Epidermal melanocyte (primary cell): ENCODE measurements around the gene CCDC183.
"Not testable (repeated sequence)": the region's sequence is repeated elsewhere in the genome, so short reads cannot be mapped to it uniquely, and the experiment has no call there.

Experiments used
- DNase-seq: peaks from one replicate; pipeline ENCODE4 v3.0.0; 2011; ENCODE audit warnings: low spot score; ENCODE audit not compliant: insufficient read length

CCDC183 gene

DNA sequence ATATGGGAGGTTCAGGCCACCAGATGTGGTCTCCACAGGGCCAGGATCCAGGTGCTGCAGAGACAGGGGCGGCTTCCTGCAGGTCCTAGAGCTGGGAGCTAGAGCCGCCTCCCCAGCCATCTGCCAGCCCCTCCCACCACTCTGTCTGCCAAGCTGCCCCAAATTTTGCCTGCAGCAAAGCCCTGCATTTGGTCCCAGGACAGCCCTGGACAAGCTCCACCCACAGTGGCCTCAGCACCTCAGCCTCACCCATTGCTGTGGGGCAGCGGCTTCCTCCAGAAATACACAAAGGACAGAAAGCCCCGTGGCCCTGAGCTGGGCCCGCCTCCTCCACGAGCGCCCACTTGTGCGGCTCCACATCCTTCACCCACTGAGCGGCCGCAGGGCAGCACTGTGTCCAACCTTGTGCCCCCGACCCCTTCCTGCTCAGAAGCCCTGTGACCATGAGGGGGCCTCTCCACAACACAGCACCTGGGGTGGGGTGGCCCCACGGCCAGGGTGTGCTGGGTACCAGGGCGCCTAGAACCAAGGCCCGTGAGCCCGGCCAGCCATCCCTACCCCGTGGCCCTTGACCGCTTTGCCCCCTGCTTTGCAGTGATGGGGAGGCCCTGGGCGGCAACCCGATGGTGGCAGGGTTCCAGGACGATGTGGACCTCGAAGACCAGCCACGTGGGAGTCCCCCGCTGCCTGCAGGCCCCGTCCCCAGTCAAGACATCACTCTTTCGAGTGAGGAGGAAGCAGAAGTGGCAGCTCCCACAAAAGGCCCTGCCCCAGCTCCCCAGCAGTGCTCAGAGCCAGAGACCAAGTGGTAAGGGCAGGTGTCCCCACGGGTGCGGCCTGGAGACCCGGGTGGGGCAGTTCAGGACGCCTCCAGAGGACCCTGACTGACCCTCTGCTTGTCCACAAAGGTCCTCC is 42.4 kb downstream of the CCDC183 start:
- no peak for DNase-seq

DNA sequence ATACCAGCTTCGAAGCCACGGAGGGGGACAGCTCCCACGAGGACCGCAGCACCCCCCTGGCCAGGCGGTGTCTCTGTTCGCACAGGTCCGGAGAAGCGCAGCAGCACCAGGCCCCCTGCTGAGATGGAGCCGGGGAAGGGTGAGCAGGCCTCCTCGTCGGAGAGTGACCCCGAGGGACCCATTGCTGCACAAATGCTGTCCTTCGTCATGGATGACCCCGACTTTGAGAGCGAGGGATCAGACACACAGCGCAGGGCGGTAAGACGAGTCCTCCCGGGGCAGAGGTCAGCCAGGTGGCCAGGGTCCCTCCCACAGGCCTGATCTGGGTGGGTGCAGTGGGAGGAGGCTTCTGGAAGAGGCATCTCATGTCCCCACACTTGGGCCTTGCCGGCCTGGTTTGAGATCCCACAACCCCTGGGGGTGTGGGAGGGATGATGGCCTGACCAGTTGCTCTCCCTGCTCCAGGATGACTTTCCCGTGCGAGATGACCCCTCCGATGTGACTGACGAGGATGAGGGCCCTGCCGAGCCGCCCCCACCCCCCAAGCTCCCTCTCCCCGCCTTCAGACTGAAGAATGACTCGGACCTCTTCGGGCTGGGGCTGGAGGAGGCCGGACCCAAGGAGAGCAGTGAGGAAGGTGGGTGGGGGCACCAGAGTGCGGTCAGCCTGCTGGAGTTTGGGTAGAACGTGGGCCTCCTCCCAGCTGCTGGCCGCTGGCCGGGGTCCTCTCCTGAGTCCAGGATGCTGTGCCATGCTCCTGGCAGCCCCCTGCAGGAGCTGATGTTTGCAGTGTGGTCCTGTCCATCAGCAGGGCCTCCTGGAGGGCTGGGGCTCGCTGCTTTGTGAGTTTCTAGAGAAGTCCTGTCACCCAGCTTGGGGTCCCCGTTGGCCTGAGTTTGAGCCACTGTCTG is 43.3 kb downstream of the CCDC183 start:
- DNase-seq, result no peak

DNA sequence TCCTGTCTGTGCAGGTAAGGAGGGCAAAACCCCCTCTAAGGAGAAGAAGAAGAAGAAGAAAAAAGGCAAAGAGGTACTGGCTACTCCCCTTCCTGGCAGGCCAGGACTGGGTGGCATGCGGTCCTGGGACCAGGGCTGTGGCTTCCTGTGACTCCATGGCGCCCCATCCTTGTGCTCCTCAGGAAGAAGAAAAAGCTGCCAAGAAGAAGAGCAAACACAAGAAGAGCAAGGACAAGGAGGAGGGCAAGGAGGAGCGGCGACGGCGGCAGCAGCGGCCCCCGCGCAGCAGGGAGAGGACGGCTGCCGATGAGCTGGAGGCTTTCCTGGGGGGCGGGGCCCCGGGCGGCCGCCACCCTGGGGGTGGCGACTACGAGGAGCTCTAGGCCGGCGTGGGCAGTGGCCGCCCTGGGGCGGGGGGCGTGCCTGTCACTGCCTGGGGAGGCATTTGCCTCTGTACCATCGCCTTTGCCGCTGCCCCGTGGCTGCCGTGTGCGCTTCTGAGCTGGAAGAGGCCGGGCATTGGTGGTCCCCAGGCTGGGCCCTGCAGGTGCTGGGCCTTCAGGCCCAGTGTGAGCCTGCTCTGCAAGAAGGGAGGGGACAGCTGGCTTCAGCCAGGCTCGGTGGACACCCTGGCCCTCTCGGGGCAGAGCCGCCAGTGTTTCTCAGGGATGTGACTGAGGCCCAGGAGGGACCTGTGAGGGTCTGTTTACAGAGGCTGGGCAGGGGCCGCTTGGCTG is 44.2 kb downstream of the CCDC183 start:
- no peak for DNase-seq

DNA sequence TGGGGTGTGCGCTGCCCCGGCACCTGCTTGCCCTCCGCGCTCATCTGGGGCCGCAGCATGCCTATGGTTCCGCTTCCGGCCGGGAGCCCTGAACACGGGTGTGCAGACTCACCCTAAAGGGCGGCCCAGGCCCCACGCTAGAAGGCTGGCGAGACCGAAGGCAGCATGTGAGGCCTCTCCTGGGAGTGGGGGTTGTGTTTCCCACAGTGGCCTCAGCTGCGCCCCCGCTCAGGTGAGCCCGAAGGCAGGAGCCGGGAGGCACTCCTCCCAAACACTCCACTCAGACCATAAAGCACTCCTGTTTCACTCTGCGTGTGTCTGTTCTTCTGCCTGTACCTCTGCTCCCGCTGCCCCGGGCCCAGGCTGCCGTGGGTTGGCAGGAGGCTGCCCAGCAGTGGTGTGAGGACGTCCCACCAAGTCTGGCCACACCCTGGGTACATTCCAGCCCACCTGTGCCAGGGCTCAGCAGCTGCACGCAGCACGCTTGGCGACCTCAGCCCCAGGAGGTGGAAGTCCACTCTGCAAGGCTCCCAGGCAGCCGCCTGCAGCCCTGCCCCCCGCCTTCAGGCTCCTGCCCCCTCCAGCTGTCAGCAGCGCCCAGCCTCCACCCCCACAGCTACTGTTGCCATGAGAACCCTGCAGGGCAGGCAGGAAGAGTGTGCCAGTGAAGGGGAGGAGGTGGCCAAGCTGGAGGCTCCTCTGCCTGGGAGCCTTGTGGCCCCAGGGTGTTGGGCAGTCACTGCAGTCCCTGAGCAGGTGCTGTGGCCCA is 44.9 kb downstream of the CCDC183 start:
- DNase-seq, result no peak

DNA sequence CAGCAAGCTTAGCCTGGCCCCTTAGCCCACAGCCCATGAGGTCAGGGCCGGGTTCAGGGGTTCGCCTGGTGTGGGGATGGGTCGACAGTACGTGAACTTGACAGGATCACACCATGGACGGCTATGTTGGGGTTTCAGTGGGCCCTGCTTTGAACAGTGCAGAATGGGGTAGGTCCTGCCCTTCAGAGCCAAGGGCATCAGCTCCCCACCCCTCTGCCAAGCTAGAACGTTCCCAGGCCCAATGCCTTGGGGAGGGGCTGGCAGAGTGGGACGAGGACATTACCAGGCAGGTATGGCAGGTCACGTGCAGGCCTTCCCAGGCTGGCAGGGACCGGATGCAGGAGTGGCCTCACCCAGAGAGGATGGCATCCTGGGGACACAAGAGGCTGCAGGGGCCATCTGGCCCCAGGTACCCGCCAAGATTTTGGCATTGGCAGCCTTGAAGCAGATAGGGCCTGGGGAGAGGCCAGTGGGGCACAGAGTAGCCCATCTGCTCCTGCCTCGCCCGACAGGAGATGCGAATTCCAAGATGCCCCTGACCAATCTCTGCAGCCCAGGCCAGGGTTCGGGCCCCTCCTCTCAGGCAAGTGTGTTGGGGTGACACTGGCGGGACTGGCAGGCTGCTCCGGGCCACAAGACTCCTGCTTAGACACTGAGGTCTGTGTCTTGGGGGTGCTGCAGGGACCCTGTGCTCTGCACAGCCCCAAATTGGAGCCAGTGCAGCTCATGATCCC is 45.7 kb downstream of the CCDC183 start:
- DNase-seq, result not testable (repeated sequence)

DNA sequence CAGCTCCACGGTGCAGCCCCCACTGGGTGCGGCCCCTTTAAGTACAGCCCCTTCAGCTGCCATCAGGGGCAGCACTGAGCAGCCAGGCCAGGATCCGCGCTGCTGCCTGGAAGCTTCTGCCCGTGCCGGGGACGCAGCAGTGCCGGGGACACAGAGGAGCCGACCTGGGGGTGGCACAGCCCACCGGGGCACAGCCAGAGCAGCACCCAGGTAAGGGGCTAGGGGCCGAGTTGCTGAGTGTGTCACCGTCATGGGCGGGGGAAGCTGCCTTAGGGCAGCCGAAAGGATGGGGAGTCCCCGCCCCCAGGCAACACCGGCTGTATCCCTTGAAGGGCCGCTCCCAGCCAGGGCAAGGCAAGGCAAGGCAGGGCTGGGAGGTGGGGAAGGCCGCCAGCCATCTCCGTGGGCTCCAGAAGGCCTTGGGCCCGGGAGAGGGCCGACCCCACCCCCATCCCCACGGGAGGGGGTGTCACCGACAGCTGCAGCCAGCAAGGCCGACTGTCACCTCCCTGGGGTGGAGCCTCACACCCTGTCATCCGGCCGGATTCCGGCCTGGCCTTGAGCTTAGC is 46.3 kb downstream of the CCDC183 start, which contains the start of gene AJM1:
Gene AJM1 (plus strand): TSS at position 99 of the 569 bp plus-strand sequence. CDS start 1,937 bp downstream, outside the sequence.
- peak; percentile 90 for DNase-seq

DNA sequence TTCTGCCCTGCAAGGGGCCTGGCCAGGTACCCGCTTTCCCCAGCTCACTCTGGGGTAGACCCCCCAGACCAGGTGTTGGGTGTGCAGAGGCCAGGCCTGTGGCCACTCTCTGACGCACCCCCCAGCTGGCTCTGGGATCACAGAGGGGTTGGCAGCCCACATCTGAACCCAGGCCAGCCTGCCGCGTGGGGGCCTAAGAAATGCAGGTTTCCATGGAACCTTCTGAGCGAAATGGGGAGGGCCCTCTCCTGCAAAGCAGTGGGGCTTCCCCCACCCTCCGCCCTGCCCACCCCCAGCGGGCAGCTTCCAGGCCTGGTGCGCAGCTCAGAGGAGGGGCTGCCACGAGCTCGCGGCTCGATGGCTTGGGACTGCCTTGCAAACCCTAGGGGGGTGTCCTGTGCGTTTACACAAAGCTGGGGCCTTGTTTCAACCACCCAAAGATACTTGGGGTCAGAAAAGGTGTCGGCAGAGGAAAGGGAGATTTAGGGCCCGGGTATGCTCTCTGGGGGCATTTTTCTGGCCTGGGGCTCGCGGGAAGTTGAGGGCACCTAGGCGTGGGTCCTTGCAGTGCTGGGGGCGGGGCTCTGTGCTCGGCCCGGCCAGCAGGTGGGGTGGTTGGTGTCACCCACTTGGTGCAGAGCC is 47.1 kb downstream of the CCDC183 start:
- not testable (repeated sequence) for DNase-seq

DNA sequence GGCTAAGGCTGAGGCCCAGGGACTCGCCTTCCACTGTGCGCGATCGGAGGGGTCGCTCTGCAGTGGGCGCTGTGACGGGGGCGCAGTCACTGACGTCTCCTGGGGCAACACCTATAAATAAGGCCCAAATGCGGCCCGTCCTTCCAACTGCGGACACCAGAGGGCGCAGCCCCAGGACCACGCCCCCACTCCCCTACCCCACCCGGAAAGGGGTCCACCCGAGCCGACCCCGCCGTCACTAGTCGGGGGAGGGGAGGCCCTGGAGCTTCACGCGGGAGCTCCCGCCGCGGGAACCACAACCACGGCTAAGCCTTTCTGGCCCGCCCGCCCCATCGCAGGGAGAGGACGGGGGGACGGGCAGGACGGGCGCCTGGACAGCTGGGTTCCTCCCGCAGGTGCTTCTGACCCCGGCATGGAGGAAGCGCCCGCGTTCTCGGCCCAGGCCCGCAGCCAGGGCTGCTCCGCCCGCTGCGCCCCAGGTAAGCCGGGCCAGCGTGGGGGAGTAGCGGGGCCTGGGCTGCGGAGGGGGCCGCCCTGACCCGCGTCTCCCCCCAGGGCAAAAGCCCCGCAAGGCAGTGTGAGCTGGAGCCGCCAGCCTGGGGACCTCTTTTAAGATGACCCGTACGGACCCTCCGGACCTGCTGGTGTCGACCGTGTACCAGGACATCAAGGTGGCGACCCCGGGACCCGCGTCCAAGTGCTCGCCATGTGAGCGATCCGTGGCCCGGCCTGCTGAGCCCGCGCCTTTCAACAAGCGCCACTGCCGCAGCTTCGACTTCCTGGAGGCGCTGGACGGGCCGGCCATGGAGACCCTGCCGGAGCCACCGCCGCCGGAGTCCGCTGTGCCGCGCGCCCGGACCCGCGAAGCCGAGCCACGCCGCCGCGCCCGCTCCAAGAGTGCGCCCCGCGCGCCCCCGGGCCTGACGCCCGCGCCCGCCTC is 47.9 kb downstream of the CCDC183 start:
- not testable (repeated sequence) for DNase-seq

DNA sequence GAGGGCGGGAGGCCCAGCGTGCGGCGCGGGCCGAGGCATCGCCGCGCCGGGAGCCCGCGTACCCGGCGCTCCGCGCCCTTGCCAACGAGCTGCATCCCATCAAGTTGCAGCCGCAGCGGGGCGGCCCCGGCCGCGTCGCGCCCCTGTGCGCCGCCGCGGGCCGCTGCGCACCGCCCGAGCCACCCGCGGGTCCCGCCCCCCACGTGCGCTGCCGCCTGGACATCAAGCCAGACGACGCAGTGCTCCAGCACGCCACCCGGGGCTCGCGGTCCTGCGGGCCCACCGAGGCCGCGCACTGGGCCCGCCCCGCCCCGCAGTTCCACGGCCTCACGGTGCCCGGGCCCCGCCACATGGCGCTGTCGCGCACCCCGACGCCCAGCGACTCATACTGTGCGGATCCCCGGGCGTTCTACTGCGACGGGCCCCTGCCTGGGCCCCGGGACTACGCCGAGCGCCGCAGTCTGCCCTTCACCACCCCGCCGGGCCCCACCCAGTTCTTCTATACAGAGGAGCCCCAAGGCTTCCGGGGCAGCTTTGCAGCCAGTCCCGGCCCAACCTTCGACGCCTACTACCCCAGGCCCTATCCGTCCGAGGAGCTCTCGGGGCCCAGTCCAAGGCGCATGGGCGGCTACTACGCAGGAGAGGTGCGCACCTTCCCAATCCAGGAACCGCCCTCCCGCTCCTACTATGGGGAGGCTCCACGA is 48.8 kb downstream of the CCDC183 start:
- no peak for DNase-seq

DNA sequence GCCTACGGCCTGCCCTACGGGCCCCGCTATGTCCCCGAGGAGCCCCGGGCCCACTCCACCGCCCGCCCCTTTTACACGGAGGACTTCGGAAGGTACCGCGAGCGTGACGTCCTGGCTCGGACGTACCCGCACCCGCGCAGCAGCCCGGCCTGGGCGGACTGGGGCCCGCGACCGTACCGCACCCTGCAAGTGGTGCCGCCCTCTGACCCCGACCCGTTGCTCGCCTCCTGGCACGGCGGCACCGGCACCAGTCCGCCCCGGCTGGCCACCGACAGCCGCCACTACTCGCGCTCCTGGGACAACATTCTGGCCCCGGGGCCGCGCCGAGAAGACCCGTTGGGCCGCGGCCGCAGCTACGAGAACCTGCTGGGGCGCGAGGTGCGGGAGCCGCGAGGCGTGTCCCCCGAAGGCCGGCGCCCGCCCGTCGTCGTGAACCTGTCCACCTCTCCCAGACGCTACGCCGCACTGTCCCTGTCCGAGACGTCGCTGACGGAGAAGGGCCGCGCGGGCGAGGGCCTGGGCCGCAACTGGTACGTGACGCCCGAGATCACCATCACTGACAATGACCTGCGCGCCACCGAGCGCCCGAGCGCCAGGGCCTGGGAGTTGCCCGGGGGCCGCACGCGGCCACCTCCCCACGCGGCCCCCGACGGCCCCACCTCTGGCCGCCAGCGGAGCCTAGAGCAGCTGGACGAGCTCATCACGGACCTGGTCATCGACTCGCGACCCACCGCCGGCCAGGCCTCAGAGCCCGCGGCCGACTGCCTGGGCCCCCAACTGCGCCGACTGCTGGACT is 49.5 kb downstream of the CCDC183 start:
- no peak for DNase-seq

DNA sequence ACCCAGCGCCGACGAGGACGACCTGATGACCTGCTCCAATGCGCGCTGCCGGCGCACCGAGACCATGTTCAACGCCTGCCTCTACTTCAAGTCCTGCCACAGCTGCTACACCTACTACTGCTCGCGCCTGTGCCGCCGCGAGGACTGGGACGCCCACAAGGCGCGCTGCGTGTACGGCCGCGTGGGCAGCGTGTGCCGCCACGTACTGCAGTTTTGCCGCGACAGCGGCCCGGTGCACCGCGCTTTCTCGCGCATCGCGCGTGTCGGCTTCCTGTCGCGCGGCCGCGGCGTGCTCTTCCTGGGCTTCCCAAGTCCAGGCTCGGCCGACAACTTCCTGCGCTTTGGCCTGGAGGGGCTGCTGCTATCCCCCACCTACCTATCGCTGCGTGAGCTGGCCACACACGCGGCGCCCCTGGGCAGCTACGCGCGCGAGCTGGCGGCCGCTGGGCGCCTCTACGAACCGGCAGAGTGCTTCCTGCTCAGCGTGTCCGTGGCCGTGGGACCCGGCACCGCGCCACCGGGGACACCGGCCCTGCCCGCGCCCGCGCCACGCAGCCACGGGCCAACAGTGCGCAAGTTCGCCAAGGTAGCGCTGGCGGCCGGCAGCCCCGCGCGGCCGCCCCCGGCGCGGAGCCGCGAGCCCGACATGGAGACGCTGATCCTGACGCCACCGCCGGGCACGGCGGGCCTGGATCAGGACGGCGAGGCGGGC is 50.4 kb downstream of the CCDC183 start:
- DNase-seq, result no peak

DNA sequence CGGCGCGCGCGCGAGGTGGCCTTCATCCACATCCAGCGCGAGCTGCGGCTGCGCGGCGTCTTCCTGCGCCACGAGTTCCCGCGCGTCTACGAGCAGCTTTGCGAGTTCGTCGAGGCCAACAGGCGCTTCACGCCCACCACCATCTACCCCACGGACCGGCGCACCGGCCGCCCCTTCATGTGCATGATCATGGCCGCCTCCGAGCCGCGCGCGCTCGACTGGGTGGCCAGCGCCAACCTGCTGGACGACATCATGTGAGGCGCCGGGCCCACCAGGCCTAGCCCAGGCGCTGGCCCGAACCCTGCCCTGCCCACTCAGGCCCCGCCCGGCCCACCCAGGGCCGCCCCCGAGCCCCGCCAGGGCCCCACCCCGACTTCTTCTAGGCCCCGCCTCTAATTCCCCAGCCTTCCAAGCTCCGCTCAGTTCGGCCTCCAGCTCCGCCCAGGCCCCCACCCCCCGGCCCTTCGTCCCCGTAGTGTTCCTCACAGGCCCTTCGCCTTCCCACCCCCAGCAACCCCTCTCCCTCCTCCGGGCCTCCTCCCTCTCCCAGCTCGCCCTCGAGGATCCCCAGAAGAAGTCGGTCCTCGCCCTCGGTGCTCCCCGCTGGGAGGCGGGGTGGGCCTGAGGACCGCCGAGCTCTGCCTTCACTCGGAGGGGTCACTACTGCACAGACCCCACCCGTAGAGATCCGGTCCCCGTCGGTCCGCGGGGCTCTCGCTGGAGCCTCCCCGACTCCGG is 51.1 kb downstream of the CCDC183 start:
- peak; percentile 43 for DNase-seq

DNA sequence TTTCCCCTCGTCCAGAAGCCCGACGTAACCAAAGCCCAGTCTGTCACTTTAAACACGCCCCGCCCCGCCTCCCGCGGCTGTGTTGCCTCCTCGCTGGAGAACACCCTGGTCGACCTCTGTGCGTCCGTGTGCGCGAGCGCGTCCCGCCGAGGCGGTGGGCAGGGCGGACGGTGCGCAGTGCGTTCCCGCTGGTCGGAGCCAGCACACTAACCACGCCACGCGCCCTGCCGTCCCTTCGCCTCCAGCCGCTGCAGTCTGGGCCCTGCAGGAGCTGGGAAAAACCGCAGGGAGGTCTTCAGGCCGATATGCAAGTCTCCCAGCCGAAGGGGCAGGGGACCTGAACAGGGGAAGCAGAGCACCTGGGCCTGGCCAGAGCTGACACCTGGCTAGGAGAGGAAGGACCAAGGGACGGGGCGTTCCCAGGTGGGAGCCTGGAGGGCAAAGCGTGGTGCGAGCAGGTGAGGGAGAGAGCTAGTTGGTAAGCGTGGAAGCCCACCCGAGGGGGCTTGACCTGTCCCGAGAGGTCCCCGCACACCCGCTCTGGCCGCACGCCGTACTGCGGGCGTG is 51.8 kb downstream of the CCDC183 start:
- DNase-seq, result peak; percentile 60

DNA sequence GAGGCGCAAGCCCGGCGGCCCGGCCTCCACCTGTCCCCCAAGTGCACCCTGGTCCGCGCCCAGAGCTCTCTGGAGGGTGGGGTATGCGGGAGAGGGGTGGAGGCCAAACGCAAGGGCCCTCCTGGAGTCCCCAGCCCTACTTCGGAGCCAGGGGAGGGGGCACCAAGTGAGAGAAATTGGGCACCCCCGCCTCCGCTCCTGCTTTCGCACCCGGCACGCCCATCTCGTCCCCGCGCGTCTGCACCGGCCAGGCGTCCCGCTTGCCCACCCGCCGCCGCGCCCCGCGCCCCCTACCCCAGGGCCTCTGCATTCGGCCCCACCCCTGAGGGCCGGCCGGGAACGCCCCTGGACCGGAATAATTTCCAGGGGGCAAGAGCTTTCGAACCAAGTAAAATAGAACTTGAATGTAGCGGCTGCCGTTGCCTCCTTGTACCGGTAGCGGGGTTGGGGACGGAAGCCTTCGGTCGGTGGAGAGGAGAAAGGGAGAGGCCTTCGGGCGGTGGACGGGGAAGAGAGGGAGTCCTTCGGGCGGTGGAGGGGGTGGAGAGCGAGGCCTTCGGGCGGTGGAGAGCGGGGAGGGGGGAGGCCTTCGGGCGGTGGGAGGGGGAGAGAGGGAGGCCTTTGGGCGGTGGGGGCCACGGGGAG is 52.4 kb downstream of the CCDC183 start:
- peak; percentile 59 for DNase-seq
